Right kidney (tissue), 1 donor: ENCODE measurements around the gene LASP1.
"Not testable (repeated sequence)": the region's sequence is repeated elsewhere in the genome, so short reads cannot be mapped to it uniquely, and the experiment has no call there.

Source experiments
- DNase-seq: peaks from one replicate; pipeline ENCODE4 v3.0.0-alpha.2; 2016

LASP1 gene

GRCh38 chr17:38933962-38934361 is 64.1 kb downstream of the LASP1 start:
- DNase-seq, result not testable (repeated sequence)

DNA sequence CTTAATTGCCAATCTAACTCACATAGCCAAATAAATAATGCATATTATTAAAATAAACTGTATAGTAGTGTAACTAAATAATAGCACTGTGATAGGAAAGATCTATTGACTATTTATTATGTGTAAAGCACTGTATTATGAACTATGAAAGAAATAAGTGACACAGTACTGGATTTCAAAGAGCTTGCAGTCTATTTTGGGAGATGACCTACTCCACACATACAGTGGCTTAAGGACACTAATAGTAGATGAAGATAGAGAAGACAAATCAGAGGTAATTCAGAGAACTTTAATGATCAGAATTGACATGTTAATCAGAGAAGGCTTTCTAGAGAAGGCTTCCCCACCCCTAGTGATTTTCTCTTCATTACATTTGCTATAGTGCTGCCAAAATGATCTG is 70.1 kb downstream of the LASP1 start:
- no peak for DNase-seq

- no peak for DNase-seq
These were observed 70.5 kb downstream of the LASP1 start for GRCh38 chr17:38940404-38940803.

GRCh38 chr17:38942696-38943334 is 73.0 kb downstream of the LASP1 start:
- DNase-seq, result no peak

GRCh38 chr17:38943607-38944006 is 73.7 kb downstream of the LASP1 start:
- DNase-seq, result no peak

DNA sequence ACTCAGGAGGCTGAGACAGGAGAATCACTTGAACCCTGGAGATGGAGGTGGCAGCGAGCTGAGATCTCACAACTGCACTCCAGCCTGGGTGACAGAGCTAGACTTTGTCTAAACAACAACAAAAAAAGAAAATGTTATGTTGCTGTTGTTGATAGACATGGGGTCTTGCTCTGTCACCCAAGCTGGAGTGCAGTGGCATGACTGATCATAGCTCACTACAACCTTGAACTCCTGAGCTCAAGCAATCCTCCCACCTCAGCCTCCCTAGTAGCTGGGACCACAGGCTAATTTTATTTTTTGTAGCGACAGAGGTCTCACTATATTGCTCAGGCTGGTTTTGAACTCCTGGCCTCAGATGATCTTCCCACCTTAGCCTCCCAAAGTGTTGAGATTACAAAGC is 77.3 kb downstream of the LASP1 start:
- no peak for DNase-seq

DNA sequence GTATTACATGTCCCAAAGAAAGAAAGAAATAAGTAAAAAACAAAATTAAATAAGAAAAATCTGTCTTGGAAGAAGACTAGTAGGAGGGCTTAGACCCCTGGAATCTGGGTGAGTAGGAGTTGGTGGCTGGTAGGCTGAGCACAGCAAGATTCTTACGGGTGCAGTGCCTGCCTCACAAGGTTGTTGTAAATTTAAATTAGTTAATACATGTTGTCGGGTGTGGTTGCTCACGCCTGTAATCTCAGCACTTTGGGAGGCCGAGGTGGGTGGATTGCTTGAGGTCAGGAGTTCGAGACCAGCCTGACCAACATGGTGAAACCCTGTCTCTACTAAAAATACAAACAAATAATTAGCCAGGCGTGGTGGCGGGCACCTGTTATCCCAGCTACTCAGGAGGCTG is 83.9 kb downstream of the LASP1 start:
- not testable (repeated sequence) for DNase-seq

DNA sequence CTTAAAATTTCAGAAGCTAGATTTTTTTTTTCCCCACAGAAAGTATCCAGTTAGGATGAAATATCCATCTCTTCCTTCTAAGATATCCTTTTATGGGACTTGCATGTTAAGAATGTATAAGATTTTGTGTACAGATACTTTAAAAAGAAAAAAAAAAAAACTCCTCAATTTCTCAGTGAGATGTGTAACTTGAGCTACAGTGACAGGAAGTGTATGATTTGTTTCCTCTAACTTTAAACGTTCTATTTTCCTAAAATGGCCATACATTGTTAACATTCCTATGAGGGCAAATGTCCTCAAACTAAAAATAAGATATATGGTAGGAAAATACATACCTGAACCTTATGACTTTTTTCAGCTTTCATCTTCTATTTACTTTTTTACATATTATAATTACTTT is 88.5 kb downstream of the LASP1 start:
- DNase-seq, result no peak

DNA sequence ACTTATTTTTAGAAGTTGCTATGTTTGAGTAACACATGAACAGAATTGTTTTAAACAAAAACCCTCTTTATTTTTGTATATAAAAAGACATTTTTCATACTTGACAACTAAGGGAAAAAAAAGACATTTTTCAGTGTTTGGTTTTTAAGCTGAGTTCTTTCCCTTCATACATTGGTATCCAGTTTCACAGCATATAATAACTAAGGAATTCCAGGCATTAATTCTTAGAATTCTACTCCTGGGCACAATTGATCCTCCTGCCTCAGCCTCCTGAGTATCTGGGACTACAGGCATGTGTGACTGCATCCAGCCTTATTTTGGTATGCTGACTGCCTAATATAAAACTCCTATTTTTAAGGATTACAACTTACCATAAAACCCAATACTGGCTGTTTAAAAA is 88.9 kb downstream of the LASP1 start:
- DNase-seq, result no peak

GRCh38 chr17:38959508-38959907 is 89.7 kb downstream of the LASP1 start:
- DNase-seq, result no peak

GRCh38 chr17:38960402-38960801 is 90.5 kb downstream of the LASP1 start:
- no peak for DNase-seq

DNA sequence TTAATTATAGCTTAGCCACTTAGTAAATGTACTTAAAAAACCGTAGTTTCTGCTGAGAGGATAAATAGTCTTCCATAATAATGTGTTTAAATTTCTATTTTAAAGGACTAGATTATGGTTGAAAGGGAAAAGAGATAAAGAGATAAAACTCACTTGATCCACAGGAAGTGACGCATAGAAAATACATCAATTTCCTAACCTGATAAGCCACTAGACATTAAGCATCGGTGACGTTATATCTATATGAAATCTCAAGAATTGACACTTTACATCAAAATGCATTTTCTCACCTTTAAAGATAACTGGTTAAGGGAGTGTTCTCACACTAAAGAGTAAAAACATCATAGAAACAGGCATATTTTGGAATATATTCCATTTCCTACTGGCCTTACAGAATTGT is 91.6 kb downstream of the LASP1 start:
- no peak for DNase-seq

- DNase-seq, result peak; percentile 64
These were observed 97.5 kb downstream of the LASP1 start, which contains the start of gene FBXO47 for GRCh38 chr17:38967290-38967738. FBXO47 (minus strand) TSS chr17:38967403; CDS start chr17:38963025, 4,378 bp downstream.

GRCh38 chr17:38969281-38969680 is 99.4 kb downstream of the LASP1 start:
- no peak for DNase-seq

DNA sequence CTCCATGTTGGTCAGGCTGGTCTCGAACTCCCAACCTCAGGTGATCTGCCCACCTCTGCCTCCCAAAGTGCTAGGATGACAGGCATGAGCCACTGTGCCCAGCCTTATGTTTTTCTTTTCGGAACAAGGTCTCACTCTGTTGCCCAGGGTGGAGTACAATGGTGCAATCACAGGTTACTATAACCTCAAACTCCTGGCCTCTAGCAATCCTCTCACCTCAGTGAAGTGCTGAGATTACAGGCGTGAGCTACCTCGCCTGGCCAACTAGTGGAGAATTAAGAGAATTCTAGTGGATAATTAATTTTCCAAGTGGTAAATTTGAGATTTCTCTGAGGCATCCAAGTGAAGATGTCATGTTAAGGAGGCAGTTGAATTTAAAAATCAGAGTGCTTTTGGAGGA is 100.3 kb downstream of the LASP1 start:
- no peak for DNase-seq

- no peak for DNase-seq
These were observed 100.9 kb downstream of the LASP1 start for GRCh38 chr17:38970804-38971203.
